ENCODE results near the gene PGGT1B. TPM values are rescaled to one million over a fixed set of nuclear protein-coding genes. Genes with fewer than 3 reads are reported as not detected.
A peak's percentile ranks its signal among the peaks of the same experiment; 100 is the strongest.

Gene PGGT1B
- 5.8 and 5.9 TPM in 2 replicates for polyA plus RNA-seq (2013)

DNA sequence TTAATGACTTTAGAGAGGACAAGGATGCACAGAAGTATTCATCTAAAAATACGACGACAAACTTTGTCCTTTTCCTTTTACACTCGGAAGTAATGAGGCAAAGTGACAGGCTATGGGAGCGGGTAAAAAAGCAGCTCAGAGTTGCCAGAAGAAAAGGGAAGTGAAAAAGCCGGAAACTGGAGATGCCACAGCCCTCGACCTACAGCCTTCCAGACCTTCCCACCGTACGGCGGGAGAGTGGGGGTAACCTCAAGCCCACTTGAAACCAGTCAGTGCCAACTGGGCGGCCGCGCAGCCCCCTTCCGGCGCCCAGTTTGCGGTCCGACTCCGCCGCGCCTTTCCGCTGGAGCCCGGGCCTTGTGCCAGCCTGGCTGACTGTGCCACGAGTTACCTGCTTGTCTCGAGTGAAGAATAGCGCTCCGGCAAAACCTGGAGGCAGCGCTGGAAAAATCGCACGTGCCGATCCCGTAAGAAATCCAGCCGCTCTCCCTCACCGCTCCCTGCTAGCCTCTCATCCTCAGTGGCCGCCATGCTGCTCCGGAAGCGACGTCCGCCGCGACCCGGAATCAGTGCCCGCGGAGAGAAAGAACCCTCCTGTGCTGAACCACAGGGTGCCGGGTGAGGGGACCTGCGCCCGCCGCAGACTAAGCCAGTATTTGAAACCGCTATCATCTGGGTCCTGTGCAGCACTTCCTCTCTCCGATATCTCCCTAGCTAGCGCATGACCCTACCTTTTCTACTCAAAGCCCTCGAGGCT, at the start of gene PGGT1B:
TSS of gene PGGT1B (minus strand) at position 557 of the 757 bp plus-strand sequence. CDS start at position 531, 26 bp downstream.
- Histone ChIP-seq H2BK120ac (ENCODE audit: insufficient read depth, low read length, poor library complexity) (peak within 1 kb of the TSS; percentile 74), H3K18ac (ENCODE audit: low read length) (peak within 1 kb of the TSS; percentile 90), H4K91ac (ENCODE audit: low read depth, low read length) (peak within 1 kb of the TSS; percentile 87), H3K4me2 (ENCODE audit: low read length) (peak within 1 kb of the TSS; percentile 71), H4K8ac (ENCODE audit: low read depth, low read length) (peak within 1 kb of the TSS; percentile 100), H4K12ac (ENCODE audit: low read depth, low read length) (peak within 1 kb of the TSS; percentile 98), H3K79me1 (ENCODE audit: low read length) (peaks cover 7% of the 10 kb centered on the region), H3K23ac (ENCODE audit: low read length) (no peak within 1 kb of the TSS), H3K4ac (ENCODE audit: low read depth, low read length) (peak within 1 kb of the TSS; percentile 84), H2BK12ac (ENCODE audit: low read length) (peak within 1 kb of the TSS; percentile 45), H3K9ac (ENCODE audit: low read length) (peak within 1 kb of the TSS; percentile 81), H2AFZ (ENCODE audit: insufficient read depth, low read length, poor library complexity) (peak within 1 kb of the TSS; percentile 99), H3K27ac (ENCODE audit: low read depth, low read length) (peak within 1 kb of the TSS; percentile 46), H3K27me3 (ENCODE audit: insufficient read depth, low read length) (no peaks in the 10 kb centered on the region), H2AK5ac (ENCODE audit: low read length) (no peak within 1 kb of the TSS), H3K36me3 (ENCODE audit: control insufficient read depth in 1 of 2, insufficient read depth in 2 of 2, low read length in 2 of 2) (no peaks in the 10 kb centered on the region), H2BK5ac (ENCODE audit: low read depth, low read length, poor library complexity) (no peak within 1 kb of the TSS), H3K4me3 (ENCODE audit: low read depth, low read length) (peak within 1 kb of the TSS; percentile 90), H3K9me3 (ENCODE audit: insufficient read depth, low read depth, low read length) (no peaks in the 10 kb centered on the region), H3K4me1 (ENCODE audit: control insufficient read depth in 1 of 2, insufficient read depth in 2 of 2, low read length in 2 of 2) (peaks cover 0 to 4% of the 10 kb centered on the region in 2 experiments), H3K79me2 (ENCODE audit: control insufficient read depth, insufficient read depth, low read length, poor library complexity) (peaks cover 5% of the 10 kb centered on the region), H3K14ac (ENCODE audit: low read length) (peak within 1 kb of the TSS; percentile 96)
- no CpG with 5 or more reads among the region's 50 CpGs for WGBS (ENCODE audit: extremely low coverage, insufficient coverage, insufficient read length)
- peak; percentile 40 to 69 for DNase-seq

GRCh38 chr5:115309751-115310370, 47.2 kb upstream of the PGGT1B start:
- no peak overlapping the region for H3K23ac ChIP-seq (ENCODE audit: low read length)
- H2BK12ac ChIP-seq (ENCODE audit: low read length) = no peak overlapping the region
- no peak overlapping the region for H4K12ac ChIP-seq (ENCODE audit: low read depth, low read length)
- DNase-seq = peak in 1 of 2 donors; percentile 87
- H3K9me3 ChIP-seq (ENCODE audit: insufficient read depth, low read depth, low read length) = no peaks in the 10 kb centered on the region
- H3K14ac ChIP-seq (ENCODE audit: low read length) = no peak overlapping the region
- H4K91ac ChIP-seq (ENCODE audit: low read depth, low read length) = no peak overlapping the region
- no peaks in the 10 kb centered on the region for H3K79me1 ChIP-seq (ENCODE audit: low read length)
- H3K18ac ChIP-seq (ENCODE audit: low read length) = no peak overlapping the region
- no peak overlapping the region for H3K4ac ChIP-seq (ENCODE audit: low read depth, low read length)
- no CpG with 5 or more reads among the region's 1 CpG for WGBS (ENCODE audit: extremely low coverage, insufficient coverage, insufficient read length)
- H3K4me2 ChIP-seq (ENCODE audit: low read length) = no peak overlapping the region
- no peaks in the 10 kb centered on the region for H3K27me3 ChIP-seq (ENCODE audit: insufficient read depth, low read length)
- no peaks in the 10 kb centered on the region for H3K79me2 ChIP-seq (ENCODE audit: control insufficient read depth, insufficient read depth, low read length, poor library complexity)
- H2BK5ac ChIP-seq (ENCODE audit: low read depth, low read length, poor library complexity) = no peak overlapping the region
- no peaks in the 10 kb centered on the region for H3K4me1 ChIP-seq (ENCODE audit: control insufficient read depth in 1 of 2, insufficient read depth in 2 of 2, low read length in 2 of 2)
- no peak overlapping the region for H4K8ac ChIP-seq (ENCODE audit: low read depth, low read length)
- H2AK5ac ChIP-seq (ENCODE audit: low read length) = no peak overlapping the region
- H3K36me3 ChIP-seq (ENCODE audit: control insufficient read depth in 1 of 2, insufficient read depth in 2 of 2, low read length in 2 of 2) = no peaks in the 10 kb centered on the region
- no peak overlapping the region for H2AFZ ChIP-seq (ENCODE audit: insufficient read depth, low read length, poor library complexity)
- H3K4me3 ChIP-seq (ENCODE audit: low read depth, low read length) = no peak overlapping the region
- no peak overlapping the region for H3K9ac ChIP-seq (ENCODE audit: low read length)
- H2BK120ac ChIP-seq (ENCODE audit: insufficient read depth, low read length, poor library complexity) = no peak overlapping the region
- no peak overlapping the region for H3K27ac ChIP-seq (ENCODE audit: low read depth, low read length)

- Histone ChIP-seq H2AFZ (ENCODE audit: insufficient read depth, low read length, poor library complexity) (no peak overlapping the region), H3K14ac (ENCODE audit: low read length) (no peak overlapping the region)
These were observed 46.1 kb upstream of the PGGT1B start for GRCh38 chr5:115308815-115309214.

GRCh38 chr5:115306011-115306536, 43.4 kb upstream of the PGGT1B start:
- H3K23ac ChIP-seq (ENCODE audit: low read length) = no peak overlapping the region
- no peak overlapping the region for H2BK5ac ChIP-seq (ENCODE audit: low read depth, low read length, poor library complexity)
- H3K27ac ChIP-seq (ENCODE audit: low read depth, low read length) = no peak overlapping the region
- no peak overlapping the region for H2BK120ac ChIP-seq (ENCODE audit: insufficient read depth, low read length, poor library complexity)
- no peaks in the 10 kb centered on the region for H3K79me2 ChIP-seq (ENCODE audit: control insufficient read depth, insufficient read depth, low read length, poor library complexity)
- H4K12ac ChIP-seq (ENCODE audit: low read depth, low read length) = no peak overlapping the region
- no peak overlapping the region for H3K4ac ChIP-seq (ENCODE audit: low read depth, low read length)
- H3K27me3 ChIP-seq (ENCODE audit: insufficient read depth, low read length) = no peaks in the 10 kb centered on the region
- H3K18ac ChIP-seq (ENCODE audit: low read length) = no peak overlapping the region
- H3K9me3 ChIP-seq (ENCODE audit: insufficient read depth, low read depth, low read length) = no peaks in the 10 kb centered on the region
- no peaks in the 10 kb centered on the region for H3K4me1 ChIP-seq (ENCODE audit: control insufficient read depth in 1 of 2, insufficient read depth in 2 of 2, low read length in 2 of 2)
- H3K4me2 ChIP-seq (ENCODE audit: low read length) = no peak overlapping the region
- no peaks in the 10 kb centered on the region for H3K79me1 ChIP-seq (ENCODE audit: low read length)
- no peak overlapping the region for H4K8ac ChIP-seq (ENCODE audit: low read depth, low read length)
- H2BK12ac ChIP-seq (ENCODE audit: low read length) = no peak overlapping the region
- no peak overlapping the region for H3K14ac ChIP-seq (ENCODE audit: low read length)
- H2AFZ ChIP-seq (ENCODE audit: insufficient read depth, low read length, poor library complexity) = no peak overlapping the region
- DNase-seq = no peak
- WGBS (ENCODE audit: extremely low coverage, insufficient coverage, insufficient read length) = no CpG with 5 or more reads among the region's 1 CpG
- H3K36me3 ChIP-seq (ENCODE audit: control insufficient read depth in 1 of 2, insufficient read depth in 2 of 2, low read length in 2 of 2) = no peaks in the 10 kb centered on the region
- H4K91ac ChIP-seq (ENCODE audit: low read depth, low read length) = no peak overlapping the region
- H3K4me3 ChIP-seq (ENCODE audit: low read depth, low read length) = no peak overlapping the region
- H3K9ac ChIP-seq (ENCODE audit: low read length) = no peak overlapping the region
- H2AK5ac ChIP-seq (ENCODE audit: low read length) = no peak overlapping the region

More at GRCh38 chr5:115308815-115309214, 46.1 kb upstream of the PGGT1B start:
- no peak overlapping the region for H2BK12ac ChIP-seq (ENCODE audit: low read length)
- no peak overlapping the region for H2BK5ac ChIP-seq (ENCODE audit: low read depth, low read length, poor library complexity)
- H3K9ac ChIP-seq (ENCODE audit: low read length) = no peak overlapping the region
- H3K27ac ChIP-seq (ENCODE audit: low read depth, low read length) = no peak overlapping the region
- no peaks in the 10 kb centered on the region for H3K4me1 ChIP-seq (ENCODE audit: control insufficient read depth in 1 of 2, insufficient read depth in 2 of 2, low read length in 2 of 2)
- H3K27me3 ChIP-seq (ENCODE audit: insufficient read depth, low read length) = no peaks in the 10 kb centered on the region
- no peak overlapping the region for H4K8ac ChIP-seq (ENCODE audit: low read depth, low read length)
- H3K79me1 ChIP-seq (ENCODE audit: low read length) = no peaks in the 10 kb centered on the region
- DNase-seq = no peak
- no peak overlapping the region for H3K4me2 ChIP-seq (ENCODE audit: low read length)
- H3K4me3 ChIP-seq (ENCODE audit: low read depth, low read length) = no peak overlapping the region
- H3K9me3 ChIP-seq (ENCODE audit: insufficient read depth, low read depth, low read length) = no peaks in the 10 kb centered on the region
- no peak overlapping the region for H4K91ac ChIP-seq (ENCODE audit: low read depth, low read length)
- no peaks in the 10 kb centered on the region for H3K79me2 ChIP-seq (ENCODE audit: control insufficient read depth, insufficient read depth, low read length, poor library complexity)
- H2BK120ac ChIP-seq (ENCODE audit: insufficient read depth, low read length, poor library complexity) = no peak overlapping the region
- no peak overlapping the region for H3K23ac ChIP-seq (ENCODE audit: low read length)
- no peak overlapping the region for H3K18ac ChIP-seq (ENCODE audit: low read length)
- no peak overlapping the region for H4K12ac ChIP-seq (ENCODE audit: low read depth, low read length)
- no peaks in the 10 kb centered on the region for H3K36me3 ChIP-seq (ENCODE audit: control insufficient read depth in 1 of 2, insufficient read depth in 2 of 2, low read length in 2 of 2)
- no peak overlapping the region for H3K4ac ChIP-seq (ENCODE audit: low read depth, low read length)
- no peak overlapping the region for H2AK5ac ChIP-seq (ENCODE audit: low read length)

Measured in trophoblast cell (in vitro differentiated cells and primary cell).